Measurements from ENCODE around the gene NKAIN2.

The NKAIN2 gene

DNA sequence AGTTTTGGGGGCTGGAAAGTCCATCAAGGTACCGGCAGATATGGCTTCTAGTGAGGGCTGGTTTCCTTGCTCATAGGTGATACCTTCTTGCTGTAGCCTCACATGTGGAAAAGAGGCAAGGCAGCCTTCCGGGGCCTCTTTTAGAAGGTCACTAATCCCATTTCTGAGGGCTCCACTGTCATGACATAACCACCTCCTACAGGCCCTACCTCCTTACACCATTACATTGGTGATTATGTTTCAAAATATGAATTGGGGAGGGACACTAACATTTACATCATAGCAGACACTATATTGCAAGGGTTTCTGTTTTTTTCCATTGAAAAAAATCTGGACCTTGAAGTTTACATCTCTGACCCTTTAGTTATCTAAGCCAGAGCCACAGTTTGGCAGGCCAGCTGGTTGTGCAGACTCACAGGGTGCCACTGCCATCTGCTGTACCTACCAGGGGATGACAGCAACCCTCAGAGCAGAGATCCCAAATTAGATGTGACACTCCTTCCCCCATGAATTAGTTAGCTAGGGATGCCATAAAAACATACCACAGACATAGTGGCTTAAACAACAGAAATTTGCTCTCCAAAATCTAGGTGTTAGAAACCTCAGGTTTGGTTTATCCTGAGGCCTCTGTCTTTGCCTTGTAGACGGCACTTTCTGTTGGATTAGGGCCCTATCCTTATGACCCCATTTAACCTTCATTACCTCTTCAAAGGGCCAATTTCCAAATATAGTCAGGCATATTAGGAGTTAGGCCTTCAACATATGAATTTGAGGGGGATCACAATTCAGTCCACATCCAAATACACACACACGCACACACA, 992.2 kb downstream of the NKAIN2 start:
- no peak for DNase-seq

DNA sequence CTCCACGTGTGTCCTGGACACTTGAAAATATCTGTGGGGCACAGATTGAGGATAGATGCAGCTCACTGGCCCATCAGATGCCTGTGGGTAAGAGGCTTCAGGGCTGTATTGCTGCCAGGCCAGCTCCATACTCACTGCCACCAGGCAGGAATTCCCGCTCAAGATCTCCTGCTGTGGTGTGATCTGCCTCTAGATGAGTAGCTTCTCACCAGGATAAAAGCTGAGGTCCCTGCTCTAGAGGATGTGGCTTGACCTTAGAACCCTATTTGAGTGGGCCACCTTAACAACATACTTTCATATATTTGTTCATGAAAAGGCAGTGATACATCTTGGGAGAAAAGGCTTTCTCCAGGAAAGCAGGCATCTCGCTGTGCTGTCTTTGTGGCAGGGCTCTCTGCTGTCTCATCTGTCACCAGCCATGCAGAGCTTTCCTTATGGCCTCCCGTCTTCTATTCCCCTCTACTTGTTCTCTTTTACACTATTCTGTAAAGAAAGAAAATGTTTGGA, 992.9 kb downstream of the NKAIN2 start:
- no peak for DNase-seq

DNA sequence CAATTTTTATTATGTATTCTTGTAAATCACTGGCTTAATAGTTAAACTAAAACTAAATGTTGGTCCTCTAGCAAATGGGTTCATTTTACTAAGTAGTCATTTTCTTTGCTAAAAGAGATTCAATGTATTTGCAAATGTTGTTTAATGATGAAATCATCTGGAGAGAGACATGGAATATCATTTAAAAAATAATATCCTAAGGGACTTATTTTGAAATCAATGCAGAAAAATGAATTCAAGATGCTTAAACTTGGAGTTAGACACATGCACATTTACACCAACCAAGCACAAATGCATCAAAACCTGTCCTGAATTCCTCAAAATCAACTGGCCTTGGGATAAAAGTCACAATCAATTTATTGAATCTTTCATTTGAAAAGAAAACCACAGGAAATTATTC, 993.6 kb downstream of the NKAIN2 start:
- DNase-seq, result no peak

DNA sequence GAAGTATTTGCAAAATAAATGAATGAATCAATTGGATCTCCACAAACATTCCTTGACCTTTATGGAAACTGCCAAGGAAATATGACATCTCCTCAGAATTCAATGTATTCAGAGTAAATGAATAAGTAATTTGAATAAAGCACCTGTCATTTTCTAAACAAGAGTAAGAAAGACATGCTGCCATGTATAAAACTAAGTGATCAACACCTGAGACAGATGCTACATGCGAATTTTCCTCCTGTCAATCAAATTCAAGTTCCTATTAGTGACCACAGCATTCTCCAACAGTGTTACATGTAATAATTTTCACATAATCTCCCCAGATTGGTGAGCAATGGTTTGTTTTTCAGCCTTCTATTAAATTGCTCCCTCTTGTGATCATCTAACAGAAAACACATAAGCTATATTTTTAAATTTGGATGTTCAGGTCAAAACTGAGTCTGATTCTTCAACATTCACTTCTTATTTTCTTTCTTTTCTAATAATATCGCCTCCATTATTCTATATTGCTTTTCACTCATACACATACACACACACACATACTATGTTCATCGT, 995.4 kb downstream of the NKAIN2 start:
- no peak for DNase-seq

DNA sequence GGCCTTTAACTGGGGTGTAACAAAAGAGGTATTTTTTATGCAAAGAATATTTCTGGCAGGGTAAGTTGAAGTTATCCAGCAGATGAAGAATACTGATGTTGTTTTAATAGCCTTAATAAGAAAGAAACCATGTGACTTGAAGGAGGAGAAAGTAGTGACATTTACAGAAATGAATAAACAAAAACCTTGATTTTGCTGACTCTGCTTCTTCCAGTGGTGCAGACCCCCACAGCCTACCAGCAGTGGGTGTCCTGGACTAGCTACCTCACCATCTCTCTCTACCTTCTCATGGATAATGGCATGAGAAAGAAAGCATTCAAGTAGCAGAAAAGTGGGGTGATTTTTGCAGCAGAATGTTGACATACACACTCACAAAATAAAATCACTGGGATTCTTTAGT, 996.0 kb downstream of the NKAIN2 start:
- no peak for DNase-seq

DNA sequence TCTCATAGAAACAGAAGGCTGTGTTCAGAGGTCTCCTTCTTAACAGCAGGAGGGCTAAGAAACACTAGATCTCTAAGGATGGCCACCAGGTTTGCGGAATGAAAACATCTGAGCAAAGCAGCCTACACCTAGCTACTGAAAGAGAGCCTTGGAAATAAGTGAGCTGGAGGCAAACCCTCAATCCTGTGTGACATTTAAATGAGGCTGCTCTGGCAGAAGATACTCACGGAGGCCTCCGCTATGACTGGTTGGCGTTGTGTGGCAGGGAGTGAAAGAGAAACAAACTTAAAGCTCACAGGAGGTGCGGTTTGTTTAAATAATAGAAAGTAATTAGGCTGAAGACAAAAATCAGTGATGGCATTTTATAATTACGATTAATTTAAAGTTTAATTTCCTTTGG, 996.6 kb downstream of the NKAIN2 start:
- DNase-seq, result no peak

DNA sequence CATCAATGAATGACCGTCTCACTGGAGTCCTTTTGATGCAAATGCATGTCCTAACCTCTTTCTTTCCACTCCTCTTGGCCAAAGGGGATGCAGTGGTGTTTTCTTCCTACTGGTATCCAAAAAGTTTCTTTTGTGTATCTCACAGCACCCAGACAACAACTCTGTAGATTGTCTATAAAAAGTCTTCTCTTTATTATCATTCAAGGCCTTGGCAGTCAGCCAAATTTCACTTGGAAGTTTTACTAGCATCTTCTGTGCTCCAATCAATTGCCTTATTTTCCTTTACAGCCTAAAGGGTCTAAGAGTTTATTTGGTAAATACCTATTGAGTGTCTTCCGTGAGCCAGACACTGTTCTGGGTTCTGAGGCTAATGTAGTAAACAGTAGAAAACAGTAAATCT, 1008.4 kb downstream of the NKAIN2 start:
- DNase-seq, result no peak

DNA sequence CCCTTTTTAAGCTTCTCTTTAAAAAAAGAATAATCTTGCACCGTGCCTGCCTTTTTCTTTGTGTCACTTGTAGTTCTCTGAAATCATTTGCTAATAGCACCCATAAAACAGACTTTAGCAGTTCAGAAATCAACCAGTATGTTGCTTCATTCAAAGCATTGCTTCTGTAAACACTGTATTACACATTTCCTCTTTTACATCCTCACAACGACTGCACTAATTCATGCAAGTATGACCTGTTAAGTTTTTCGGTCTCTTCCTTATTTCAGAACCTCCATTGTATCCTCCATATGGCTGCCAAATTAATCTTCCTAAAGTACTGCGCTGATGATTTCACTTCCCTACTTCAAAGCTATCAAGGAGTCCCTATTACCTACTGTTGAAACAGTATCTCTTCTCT, 1015.7 kb downstream of the NKAIN2 start:
- DNase-seq, result peak; percentile 0

DNA sequence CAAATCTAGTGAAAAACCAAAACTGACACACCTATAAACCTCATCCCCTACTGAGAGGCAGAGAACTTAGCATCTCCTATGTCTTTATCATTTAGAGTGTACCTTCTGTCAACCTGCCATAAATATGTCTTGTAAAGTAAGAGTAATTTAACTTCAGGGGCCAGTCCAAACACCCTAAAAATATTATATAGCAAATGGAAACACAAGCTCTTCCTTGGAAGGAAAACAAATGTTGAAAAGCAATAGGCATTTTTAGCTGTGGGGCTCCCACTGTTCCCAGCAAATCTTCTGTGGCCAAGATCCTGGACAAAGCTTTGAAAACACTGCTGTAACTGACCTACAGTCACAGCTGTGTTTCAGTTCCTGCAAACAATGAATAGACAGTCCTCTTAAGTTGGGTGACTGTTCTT, 1018.5 kb downstream of the NKAIN2 start:
- DNase-seq, result no peak

DNA sequence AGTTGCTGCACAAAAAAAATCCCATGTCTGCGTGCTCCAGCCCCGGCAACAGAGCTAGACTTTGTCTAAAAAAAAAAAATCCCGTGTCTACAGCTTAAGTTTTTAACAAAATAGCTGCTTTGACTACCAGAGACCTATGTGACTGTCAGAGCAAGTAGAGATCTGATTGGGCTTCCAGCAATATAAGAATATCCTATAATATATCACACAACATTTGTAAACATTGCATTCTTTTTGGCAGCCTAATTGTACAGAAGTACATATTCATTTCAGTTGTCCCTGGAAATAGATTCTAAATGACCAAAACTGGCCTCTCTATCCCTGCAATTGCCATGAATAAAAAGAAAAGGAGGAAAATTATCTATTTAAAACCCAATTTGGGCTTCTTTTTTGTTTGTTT, 1019.1 kb downstream of the NKAIN2 start:
- DNase-seq, result no peak

DNA sequence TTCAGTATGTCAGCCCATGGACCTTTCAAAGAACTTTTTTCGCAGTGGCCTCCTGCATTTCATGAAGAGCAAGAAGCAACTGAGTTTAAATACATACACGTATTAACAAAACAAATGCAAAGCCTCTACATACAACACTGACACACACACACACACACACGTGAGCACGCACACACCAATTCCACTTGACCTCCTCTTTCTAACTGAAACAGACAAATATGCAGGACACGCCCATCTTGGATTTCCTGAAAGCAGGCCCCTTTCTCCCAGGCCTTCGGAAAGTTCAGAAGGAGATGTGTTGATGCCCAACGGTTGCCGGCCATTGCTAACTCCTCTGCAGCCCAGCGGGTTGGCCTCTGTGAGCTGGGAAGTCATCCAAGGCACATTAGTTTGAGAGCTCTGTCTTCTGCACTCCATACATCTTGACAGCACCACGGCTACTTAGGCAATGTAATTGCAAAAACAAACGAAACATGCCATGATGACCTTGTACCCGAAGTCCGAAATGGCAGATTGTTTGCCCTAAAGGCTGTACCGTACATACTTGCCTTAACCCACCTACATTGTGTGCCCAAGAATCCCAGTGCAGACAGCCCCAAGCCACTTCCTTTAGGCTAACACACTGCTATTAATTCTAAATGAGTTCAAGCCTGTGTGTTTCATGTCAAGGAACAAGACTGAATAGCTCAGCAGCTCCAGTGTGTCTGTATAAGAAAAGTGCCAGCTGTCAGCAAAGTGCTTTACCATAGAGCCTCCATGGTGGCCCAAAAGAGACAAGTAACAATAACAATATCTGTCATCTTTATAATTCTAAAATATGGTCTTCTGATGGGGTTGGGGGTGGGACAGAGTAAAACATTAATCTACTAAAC, 1019.8 kb downstream of the NKAIN2 start:
- DNase-seq, result no peak

DNA sequence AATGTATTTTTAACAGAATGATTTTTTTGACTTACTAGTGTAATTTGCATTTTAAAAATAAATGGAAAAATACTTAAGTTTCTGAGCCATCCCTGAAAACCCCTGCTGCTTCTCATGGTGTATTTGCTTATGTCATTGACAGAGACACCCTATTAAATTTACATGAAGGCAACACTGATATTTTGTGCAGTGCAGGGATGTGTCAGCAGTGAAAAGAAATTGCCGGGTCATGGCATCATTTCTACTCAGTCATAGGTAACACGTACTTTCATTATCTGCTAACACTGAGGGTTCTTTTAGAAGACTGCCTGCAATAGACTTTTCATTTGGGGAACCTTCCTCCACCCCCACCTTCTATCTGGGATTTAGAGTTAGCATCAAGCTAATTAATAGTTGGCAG, 1021.9 kb downstream of the NKAIN2 start:
- no peak for DNase-seq

DNA sequence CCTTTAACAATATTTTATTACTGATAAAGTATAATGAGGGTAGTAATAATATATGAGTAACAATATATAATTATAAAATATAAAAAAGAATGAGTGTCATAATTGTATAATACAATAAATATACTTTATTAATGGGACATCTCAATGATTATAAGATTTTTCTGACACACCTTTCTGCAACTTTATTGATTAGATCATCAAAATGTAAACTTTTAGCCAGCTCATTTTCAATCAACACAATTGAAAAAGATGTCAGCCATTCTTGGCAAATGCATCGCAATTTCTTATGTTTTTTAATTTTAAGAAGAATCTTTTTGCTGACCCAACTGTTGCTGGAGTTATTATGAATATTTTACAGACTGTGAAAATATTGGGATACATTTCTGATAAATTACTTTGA, 1026.2 kb downstream of the NKAIN2 start:
- no peak for DNase-seq

DNA sequence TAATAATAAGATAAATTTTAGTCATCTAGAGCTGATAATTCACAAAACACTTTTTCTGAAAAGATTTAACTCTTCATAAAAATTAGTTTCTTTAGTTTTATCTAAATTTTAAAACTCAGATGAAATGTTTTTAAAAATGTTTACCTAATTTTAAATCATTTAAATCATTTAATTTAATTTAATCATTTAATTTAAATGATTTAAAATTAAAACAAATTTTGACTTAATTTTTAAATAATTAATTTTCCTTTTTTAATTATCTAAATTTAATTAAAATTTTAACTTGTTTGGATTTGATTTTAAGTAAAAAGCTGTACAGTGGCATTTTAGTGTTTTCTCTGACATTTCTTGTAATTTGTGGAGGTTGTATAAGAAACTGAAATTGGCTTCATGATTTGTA, 1026.8 kb downstream of the NKAIN2 start:
- DNase-seq, result no peak

DNA sequence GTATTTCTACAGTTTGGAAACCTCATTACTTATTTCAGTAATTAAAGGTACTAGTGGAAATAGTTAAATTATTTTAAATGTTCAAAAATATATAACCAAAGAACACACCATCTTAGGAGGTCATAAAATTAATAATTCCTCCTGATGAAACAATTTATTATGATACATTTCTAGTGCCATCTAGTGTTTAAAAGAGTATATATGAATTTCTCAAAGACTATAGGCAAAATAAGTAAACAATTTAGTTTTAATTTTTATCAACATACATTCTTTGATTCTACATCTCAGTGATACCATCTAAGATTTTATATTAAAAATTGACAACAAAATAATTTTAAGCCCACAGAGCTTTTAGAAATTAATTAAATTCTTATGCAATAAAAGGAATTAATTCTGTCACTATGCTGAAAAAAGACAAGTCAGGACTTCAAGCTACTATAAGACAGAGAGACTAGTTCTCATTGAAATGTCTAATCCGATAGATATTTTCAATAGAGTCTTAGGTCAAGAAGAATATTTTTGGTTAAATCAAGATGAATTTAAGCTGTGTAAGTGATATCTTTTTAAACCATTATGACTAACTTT, 1050.8 kb downstream of the NKAIN2 start:
- no peak for DNase-seq

DNA sequence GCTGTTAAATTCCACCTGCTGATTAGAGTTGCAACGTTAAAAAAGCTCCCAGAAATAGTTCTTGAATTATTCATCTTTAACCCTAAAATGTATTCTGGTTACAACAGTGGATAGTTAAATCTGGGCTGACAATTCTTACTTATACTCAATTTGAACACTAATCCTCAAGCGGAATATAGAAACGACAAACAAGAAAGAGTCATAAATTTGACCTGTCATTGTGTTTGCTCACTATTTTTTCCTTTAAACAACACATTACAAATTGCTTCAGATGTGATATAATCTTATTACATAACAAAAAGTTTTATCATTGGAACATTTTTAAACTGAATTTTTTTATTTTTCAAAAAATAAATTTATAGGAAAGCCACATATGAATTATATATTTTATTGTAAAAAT, 1054.1 kb downstream of the NKAIN2 start:
- no peak for DNase-seq

DNA sequence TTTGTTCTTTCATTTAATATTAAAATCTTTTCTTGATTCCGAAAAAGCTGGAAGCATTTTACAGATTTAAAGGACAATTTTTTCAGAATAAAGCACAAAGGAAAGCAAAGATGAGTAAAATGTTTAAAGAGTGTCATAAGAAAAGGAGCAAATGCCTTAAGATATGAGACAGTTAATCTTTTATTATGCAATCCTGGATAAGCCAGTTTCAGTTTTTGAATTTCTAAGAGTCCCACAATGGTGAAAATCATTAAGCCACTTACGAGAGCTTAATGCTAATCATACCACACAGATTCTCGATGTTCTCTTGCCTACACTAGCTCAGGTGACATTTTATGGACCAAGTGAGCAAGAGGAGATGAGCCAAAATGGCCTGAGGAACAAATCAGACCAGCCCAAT, 1054.9 kb downstream of the NKAIN2 start:
- DNase-seq, result no peak

DNA sequence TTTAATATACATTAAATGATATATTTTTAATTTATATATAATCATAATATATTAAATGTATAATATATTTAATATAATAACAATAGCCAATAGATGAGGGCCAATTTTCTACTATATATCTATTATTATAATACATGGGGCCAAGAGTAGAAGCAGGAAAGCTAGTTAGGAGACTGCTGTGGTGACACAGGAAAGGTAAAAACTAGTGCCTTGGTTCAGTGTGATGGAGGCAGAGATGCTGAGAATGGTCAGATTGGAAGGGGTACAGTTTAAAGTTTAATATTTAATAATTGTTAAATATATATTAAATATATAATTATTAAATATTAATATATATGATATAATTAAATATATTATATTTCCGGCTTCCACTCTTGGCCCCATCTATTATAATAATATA, 1055.7 kb downstream of the NKAIN2 start:
- no peak for DNase-seq

DNA sequence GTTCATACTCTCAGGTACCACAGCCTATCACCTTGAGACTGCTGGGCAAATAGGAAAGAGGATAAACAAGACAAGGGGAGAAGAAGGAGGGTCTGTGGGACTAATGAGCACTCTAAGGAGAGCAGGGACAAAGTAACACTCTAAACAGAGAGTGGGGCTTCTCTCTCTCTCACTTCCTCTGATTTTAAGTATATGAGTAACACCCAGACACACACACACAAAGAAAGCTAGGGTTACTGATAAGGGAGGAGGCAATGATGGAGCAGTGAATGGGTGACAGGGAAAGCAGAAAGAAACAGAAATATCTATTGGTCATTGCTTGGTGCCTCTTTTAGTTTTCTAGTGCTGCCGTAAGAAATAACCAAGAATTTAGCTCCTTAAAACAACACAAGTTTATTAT, 1062.4 kb downstream of the NKAIN2 start:
- DNase-seq, result no peak

DNA sequence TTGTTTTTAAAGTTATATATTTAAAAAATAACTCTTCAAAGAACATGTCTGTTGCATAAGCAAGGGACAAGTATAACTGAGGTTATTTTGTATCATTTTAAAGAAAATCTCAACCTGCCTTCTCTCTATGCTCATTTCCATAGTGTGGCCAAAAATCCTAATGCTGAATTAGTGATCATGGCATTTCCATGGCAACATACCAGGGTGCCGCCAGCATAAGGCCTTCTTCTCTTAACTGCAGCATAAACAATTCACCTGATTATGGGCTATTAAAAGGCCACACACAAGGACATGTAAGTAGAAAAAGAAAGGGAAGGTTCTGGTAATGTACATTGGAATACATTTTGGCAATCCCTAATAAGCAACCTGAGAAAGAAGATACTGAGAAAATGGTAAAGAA, 1063.5 kb downstream of the NKAIN2 start:
- DNase-seq, result no peak

DNA sequence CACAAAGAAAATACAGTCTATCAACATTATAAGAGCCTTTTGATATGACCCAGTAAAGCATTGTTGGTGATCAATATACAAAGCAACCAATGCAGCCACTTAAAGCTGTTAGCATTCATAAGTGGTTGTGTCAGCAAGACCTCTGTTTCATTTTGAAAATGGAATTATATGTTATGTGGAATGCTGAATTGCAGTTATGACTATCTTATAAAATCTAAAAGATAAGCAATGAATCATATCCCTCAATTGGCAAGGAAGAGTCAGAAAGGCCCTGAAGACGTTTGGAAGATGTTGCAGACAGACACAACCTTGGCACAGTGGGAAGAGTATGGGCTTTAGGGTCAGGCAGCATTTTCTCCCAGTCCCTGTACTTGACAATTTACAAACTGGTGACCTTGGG, 1064.8 kb downstream of the NKAIN2 start:
- DNase-seq, result no peak

DNA sequence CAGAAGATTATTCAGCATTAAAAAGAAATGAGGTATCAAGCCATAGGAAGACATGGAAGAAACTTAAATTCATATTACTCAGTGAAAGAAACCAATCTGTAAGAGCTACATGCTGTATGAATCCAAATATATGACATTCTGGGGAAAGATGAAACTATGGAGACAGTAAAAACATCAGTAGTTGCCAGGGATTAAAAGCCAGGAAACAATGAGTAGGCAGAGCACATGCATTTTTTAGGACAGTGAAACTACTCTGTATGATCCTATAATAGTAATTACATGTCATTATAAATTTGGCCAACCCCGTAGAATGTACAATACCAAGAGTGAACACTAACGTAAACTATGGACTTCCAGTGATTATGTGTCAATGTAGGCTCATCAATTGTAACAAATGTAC, 1065.8 kb downstream of the NKAIN2 start:
- DNase-seq, result no peak

All from CD4-positive, alpha-beta T cell treated with Interleukin-12 subunit alpha and Interleukin-12 subunit beta, for 1 hour (primary cell).